ENCODE data around the gene NDOR1. TPM values are rescaled to one million over a fixed set of nuclear protein-coding genes. Genes with fewer than 3 reads are reported as not detected.
"Not testable (repeated sequence)": the region's sequence is repeated elsewhere in the genome, so short reads cannot be mapped to it uniquely, and the experiment has no call there.

The NDOR1 gene
- total RNA-seq, 1 donor from 2014 or later, result 20.5 TPM

DNA sequence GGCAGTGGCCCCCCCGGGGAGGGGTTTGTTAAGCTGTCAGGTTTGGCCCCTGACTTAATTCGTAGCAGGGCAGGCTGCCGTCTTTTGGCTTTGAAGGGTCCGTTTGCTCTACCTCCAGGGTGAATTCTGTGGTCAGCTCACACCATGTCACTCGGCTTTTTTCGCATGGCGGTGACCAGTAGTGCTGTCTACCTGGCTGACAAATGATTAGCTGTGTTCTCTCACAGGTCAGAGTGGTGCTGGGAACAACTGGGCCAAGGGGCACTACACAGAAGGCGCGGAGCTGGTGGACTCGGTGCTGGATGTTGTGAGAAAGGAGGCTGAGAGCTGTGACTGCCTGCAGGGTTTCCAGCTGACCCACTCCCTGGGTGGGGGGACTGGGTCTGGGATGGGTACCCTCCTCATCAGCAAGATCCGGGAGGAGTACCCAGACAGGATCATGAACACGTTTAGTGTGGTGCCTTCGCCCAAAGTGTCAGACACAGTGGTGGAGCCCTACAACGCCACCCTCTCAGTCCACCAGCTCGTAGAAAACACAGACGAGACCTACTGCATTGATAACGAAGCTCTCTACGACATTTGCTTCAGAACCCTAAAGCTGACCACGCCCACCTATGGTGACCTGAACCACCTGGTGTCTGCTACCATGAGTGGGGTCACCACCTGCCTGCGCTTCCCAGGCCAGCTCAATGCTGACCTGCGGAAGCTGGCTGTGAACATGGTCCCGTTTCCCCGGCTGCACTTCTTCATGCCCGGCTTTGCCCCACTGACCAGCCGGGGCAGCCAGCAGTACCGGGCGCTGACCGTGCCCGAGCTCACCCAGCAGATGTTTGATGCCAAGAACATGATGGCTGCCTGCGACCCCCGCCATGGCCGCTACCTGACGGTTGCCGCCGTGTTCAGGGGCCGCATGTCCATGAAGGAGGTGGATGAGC, 37.0 kb downstream of the NDOR1 start:
- Mint-ChIP-seq H3K4me3 (ENCODE audit: unreplicated experiment) (peak overlapping the region; percentile 76), H3K4me1 (ENCODE audit: unreplicated experiment) (peaks cover 33% of the 10 kb centered on the region), H3K9me3 (ENCODE audit: unreplicated experiment) (no peaks in the 10 kb centered on the region), H3K27me3 (ENCODE audit: unreplicated experiment) (no peaks in the 10 kb centered on the region), H3K27ac (ENCODE audit: unreplicated experiment) (peak overlapping the region; percentile 57), H3K36me3 (ENCODE audit: unreplicated experiment) (peaks cover 9% of the 10 kb centered on the region)
- DNase-seq (ENCODE audit: extremely low spot score, unreplicated experiment), result no peak
- TF ChIP-seq, protein P1, sequence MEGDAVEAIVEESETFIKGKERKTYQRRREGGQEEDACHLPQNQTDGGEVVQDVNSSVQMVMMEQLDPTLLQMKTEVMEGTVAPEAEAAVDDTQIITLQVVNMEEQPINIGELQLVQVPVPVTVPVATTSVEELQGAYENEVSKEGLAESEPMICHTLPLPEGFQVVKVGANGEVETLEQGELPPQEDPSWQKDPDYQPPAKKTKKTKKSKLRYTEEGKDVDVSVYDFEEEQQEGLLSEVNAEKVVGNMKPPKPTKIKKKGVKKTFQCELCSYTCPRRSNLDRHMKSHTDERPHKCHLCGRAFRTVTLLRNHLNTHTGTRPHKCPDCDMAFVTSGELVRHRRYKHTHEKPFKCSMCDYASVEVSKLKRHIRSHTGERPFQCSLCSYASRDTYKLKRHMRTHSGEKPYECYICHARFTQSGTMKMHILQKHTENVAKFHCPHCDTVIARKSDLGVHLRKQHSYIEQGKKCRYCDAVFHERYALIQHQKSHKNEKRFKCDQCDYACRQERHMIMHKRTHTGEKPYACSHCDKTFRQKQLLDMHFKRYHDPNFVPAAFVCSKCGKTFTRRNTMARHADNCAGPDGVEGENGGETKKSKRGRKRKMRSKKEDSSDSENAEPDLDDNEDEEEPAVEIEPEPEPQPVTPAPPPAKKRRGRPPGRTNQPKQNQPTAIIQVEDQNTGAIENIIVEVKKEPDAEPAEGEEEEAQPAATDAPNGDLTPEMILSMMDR (IDR thresholded peaks at IDR 0.05), result no peak

DNA sequence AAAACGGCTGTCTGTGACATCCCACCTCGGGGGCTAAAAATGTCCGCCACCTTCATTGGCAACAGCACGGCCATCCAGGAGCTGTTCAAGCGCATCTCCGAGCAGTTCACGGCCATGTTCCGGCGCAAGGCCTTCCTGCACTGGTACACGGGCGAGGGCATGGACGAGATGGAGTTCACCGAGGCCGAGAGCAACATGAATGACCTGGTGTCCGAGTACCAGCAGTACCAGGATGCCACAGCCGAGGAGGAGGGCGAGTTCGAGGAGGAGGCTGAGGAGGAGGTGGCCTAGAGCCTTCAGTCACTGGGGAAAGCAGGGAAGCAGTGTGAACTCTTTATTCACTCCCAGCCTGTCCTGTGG, 37.7 kb downstream of the NDOR1 start:
- not testable (repeated sequence) for H3K4me3 Mint-ChIP-seq (ENCODE audit: unreplicated experiment); DNase-seq (ENCODE audit: extremely low spot score, unreplicated experiment); H3K27ac Mint-ChIP-seq (ENCODE audit: unreplicated experiment); H3K36me3 Mint-ChIP-seq (ENCODE audit: unreplicated experiment); H3K27me3 Mint-ChIP-seq (ENCODE audit: unreplicated experiment); H3K9me3 Mint-ChIP-seq (ENCODE audit: unreplicated experiment)
- peaks cover 33% of the 10 kb centered on the region for H3K4me1 Mint-ChIP-seq (ENCODE audit: unreplicated experiment)

DNA sequence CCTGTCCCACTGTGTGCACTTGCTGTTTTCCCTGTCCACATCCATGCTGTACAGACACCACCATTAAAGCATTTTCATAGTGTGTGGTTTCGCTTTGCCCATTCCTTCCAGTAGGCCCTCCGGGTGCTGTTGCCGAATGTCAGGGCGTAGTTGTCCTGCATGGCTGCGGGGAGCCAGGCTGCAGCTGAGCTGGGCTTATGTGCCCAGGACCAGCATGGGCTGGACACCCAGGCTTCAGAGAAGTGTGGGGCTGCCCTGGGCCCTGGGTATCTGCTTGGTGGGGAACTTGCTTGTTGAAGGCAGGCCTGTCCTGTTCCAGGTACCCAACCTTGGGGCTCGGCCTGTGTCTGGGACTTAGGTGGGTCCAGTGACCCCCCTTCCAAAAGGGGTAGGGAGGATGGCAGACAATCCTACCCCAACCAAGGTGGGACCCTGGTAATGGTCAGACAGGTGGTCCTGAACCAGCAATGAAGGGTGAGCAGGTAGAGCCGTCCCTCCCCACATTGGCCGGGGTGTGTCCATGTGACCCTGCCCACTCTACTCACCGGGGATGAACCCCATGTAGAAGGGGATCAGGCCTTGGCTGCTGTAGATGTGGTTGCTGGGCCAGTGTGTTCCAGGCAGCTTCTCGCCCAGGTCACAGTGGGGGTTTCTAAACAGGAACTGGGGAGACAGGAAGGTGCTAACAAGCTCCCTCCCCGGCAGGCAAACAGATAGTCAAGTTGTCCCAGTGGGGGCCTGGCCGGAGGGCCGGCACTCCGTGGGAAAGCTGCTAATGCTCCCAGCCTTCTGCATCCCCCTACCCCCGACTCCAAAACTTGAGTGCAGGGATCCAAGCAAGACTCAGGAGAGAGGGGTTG, 38.4 kb downstream of the NDOR1 start:
- H3K27me3 Mint-ChIP-seq (ENCODE audit: unreplicated experiment), result no peaks in the 10 kb centered on the region
- DNase-seq (ENCODE audit: extremely low spot score, unreplicated experiment), result no peak
- no peak overlapping the region for H3K27ac Mint-ChIP-seq (ENCODE audit: unreplicated experiment)
- H3K4me1 Mint-ChIP-seq (ENCODE audit: unreplicated experiment), result peaks cover 30% of the 10 kb centered on the region
- H3K4me3 Mint-ChIP-seq (ENCODE audit: unreplicated experiment), result no peak overlapping the region
- H3K36me3 Mint-ChIP-seq (ENCODE audit: unreplicated experiment), result peaks cover 9% of the 10 kb centered on the region
- no peaks in the 10 kb centered on the region for H3K9me3 Mint-ChIP-seq (ENCODE audit: unreplicated experiment)
- TF ChIP-seq, protein P1 (IDR thresholded peaks at IDR 0.05), result no peak

DNA sequence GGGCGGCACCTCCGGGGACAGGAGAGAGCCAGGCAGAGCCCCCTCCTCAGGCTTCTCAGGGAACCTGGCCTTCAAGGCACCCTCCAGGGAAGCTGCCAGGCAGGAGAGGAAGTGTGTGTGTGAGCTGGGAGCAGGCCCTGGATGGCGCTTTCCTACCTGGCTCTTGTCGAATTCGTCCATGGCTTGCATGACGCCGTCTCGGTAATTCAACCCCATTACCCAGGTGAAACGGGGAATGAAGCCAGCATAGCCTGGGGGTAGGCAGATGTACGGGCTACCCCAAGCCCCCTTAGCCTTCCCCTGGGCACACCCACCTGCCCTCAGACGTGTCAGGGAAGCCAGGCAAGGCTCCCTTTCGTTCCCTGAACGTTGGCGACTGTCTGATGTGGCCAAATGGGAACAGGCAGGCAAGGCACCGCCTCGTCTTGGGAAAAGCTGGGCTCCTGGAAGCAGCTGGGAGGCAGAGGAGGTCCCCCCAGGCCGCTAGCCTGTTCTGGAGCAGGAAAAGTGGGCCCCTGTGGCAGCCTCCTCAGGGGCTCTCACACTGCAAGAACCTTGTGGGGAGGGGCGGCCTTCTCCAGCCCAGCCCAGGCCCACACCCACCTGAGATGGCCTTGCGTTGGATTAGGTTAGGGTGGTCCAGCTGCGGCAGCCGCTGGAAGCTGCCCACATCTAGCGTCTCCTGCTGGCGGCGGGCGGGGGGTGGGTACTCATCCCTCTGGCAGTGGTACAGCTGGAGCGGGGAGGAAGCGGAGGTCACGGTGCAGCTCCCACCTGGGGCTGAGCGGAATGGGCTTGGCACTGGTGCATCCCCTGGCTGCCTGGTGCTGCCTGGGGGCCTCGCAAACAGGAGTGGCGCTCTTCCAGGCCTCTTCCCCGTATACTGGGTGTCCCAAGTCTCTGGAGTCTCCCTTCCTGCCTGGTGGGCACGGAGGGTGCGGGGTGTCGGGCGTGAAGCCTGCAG, 39.3 kb downstream of the NDOR1 start:
- Mint-ChIP-seq H3K27ac (ENCODE audit: unreplicated experiment) (no peak overlapping the region), H3K27me3 (ENCODE audit: unreplicated experiment) (no peaks in the 10 kb centered on the region), H3K4me3 (ENCODE audit: unreplicated experiment) (no peak overlapping the region), H3K36me3 (ENCODE audit: unreplicated experiment) (peaks cover 9% of the 10 kb centered on the region), H3K4me1 (ENCODE audit: unreplicated experiment) (peaks cover 23% of the 10 kb centered on the region), H3K9me3 (ENCODE audit: unreplicated experiment) (no peaks in the 10 kb centered on the region)
- no peak for DNase-seq (ENCODE audit: extremely low spot score, unreplicated experiment)
- TF ChIP-seq, protein P1 (IDR thresholded peaks at IDR 0.05), result no peak
